Activated naive CD4-positive, alpha-beta T cell treated with anti-CD3 and anti-CD28 coated beads for 36 hours (primary cell): ENCODE measurements around the gene SLC22A7. TPM values are rescaled to one million over a fixed set of nuclear protein-coding genes. Genes with fewer than 3 reads are reported as not detected.

ENCODE experiments used
- CTCF ChIA-PET: fragments of 350-600 bp; sonication (Branson Sonifier 250); formaldehyde crosslinking; loops from one replicate; lab custom pipeline; 2021; ENCODE audit warnings: antibody characterized with exemption; lab: Charles Lee
- DNase-seq: peaks from one replicate; pipeline ENCODE4 v3.0.0-alpha.2; 2020
- H3K27ac Mint-ChIP-seq: one replicate; pipeline ENCODE4 v1.8.0; 2021; ENCODE audit warnings: mild to moderate bottlenecking, mixed read lengths
- H3K27me3 Mint-ChIP-seq: one replicate; pipeline ENCODE4 v1.8.0; 2021; ENCODE audit warnings: low read depth, mixed read lengths
- H3K36me3 Mint-ChIP-seq: one replicate; pipeline ENCODE4 v1.8.0; 2021; ENCODE audit warnings: low read depth, mixed read lengths
- H3K4me1 Mint-ChIP-seq: one replicate; pipeline ENCODE4 v1.8.0; 2021; ENCODE audit warnings: low read depth, mixed read lengths
- H3K4me3 Mint-ChIP-seq: one replicate; pipeline ENCODE4 v1.8.0; 2021; ENCODE audit warnings: mild to moderate bottlenecking, moderate library complexity, mixed read lengths
- H3K9me3 Mint-ChIP-seq: one replicate; pipeline ENCODE4 v1.8.0; 2021; ENCODE audit warnings: mixed read lengths
- intact Hi-C: fragments of 100-400 bp; cut with micrococcal nuclease; formaldehyde crosslinking; loops from one replicate; pipeline ENCODE4 v1.15.1; 2023
- total RNA-seq, 2 experiments: library from RNA; stranded (reverse); gene quantifications; one replicate each; pipeline ENCODE4 v1.2.3, GENCODE V29; 2021

Gene SLC22A7
- not detected for total RNA-seq

DNA sequence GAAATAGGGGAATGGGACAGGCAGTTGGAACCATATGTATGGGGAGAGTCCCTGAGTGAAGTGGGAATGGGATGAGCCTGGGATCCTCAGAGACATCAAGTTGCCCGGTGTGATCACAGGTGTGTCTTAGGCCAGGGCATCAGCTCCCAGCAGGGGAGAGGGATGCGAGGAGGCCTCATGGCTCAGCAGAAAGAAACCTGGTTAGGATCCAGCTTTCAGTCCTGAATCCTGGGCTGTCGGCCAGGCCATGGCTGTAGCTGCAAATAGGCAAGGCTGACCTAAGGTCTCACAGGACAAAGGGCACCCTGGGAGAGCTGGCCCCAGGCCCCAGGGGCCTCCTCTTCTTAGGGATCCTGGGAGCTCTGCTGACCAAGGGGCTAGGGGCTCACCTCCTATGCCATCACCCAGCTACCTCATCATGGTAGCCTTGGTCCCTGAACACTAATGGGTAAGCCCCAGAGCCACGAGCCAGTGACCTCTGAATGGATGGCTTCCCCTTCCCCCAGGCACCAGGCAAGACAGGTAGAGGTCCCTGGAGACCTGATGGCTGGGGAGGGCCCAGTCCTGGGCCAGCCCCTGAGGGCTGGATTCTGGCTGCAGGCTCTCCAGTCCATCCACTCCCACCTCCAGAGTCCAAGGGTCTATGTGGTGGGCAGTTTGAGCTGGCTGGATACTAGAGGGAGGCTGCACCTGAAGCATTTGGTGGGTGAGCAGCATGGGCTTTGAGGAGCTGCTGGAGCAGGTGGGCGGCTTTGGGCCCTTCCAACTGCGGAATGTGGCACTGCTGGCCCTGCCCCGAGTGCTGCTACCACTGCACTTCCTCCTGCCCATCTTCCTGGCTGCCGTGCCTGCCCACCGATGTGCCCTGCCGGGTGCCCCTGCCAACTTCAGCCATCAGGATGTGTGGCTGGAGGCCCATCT is at the start of gene SLC22A7:
Gene SLC22A7, plus strand, starts transcription at position 617 of the 921 bp plus-strand sequence. Its CDS starts 99 bp downstream, at position 716.
- no peaks in the 10 kb centered on the region for H3K9me3 Mint-ChIP-seq
- H3K27me3 Mint-ChIP-seq = no peaks in the 10 kb centered on the region
- H3K4me1 Mint-ChIP-seq = no peaks in the 10 kb centered on the region
- CTCF ChIA-PET = interaction anchor here (0.6 to 3.2 kb wide), 6 partner anchors 10 to 209 kb away, joined by 3 to 23 read pairs (median 4); partner anchors contain the start of gene CRIP3
- intact Hi-C loops = no loop called here
- H3K36me3 Mint-ChIP-seq = no peaks in the 10 kb centered on the region
- DNase-seq = no peak
- no peak within 1 kb of the TSS for H3K27ac Mint-ChIP-seq
- H3K4me3 Mint-ChIP-seq = no peak within 1 kb of the TSS

GRCh38 chr6:43248791-43249190 is 49.3 kb upstream of the SLC22A7 start:
- H3K36me3 Mint-ChIP-seq = no peaks in the 10 kb centered on the region
- peaks cover 21% of the 10 kb centered on the region for H3K4me1 Mint-ChIP-seq
- no peak overlapping the region for H3K27ac Mint-ChIP-seq
- H3K9me3 Mint-ChIP-seq = no peaks in the 10 kb centered on the region
- DNase-seq = no peak
- H3K4me3 Mint-ChIP-seq = no peak overlapping the region
- peaks cover 18% of the 10 kb centered on the region for H3K27me3 Mint-ChIP-seq
- CTCF ChIA-PET = interaction anchor here (0.6 kb wide), 1 partner anchor 86 kb away, joined by 3 read pairs; no protein-coding TSS in a partner anchor
- intact Hi-C loops = no loop called here

- DNase-seq = peak; percentile 41
- CTCF ChIA-PET = no interaction called here
- H3K4me3 Mint-ChIP-seq = no peak overlapping the region
- H3K9me3 Mint-ChIP-seq = no peaks in the 10 kb centered on the region
- intact Hi-C loops = no loop called here
- H3K36me3 Mint-ChIP-seq = no peaks in the 10 kb centered on the region
- peaks cover 28% of the 10 kb centered on the region for H3K4me1 Mint-ChIP-seq
- no peak overlapping the region for H3K27ac Mint-ChIP-seq
- H3K27me3 Mint-ChIP-seq = peaks cover 21% of the 10 kb centered on the region
Measured at GRCh38 chr6:43250992-43251373, 47.1 kb upstream of the SLC22A7 start.

GRCh38 chr6:43253401-43253800 is 44.7 kb upstream of the SLC22A7 start:
- CTCF ChIA-PET = no interaction called here
- peaks cover 18% of the 10 kb centered on the region for H3K4me1 Mint-ChIP-seq
- H3K36me3 Mint-ChIP-seq = no peaks in the 10 kb centered on the region
- H3K27ac Mint-ChIP-seq = no peak overlapping the region
- no peak for DNase-seq
- peaks cover 21% of the 10 kb centered on the region for H3K27me3 Mint-ChIP-seq
- intact Hi-C loops = no loop called here
- H3K9me3 Mint-ChIP-seq = no peaks in the 10 kb centered on the region
- H3K4me3 Mint-ChIP-seq = no peak overlapping the region

- intact Hi-C loops = no loop called here
- H3K27ac Mint-ChIP-seq = no peak overlapping the region
- no peaks in the 10 kb centered on the region for H3K36me3 Mint-ChIP-seq
- peaks cover 21% of the 10 kb centered on the region for H3K27me3 Mint-ChIP-seq
- no peak overlapping the region for H3K4me3 Mint-ChIP-seq
- H3K4me1 Mint-ChIP-seq = peaks cover 18% of the 10 kb centered on the region
- DNase-seq = peak; percentile 58
- H3K9me3 Mint-ChIP-seq = no peaks in the 10 kb centered on the region
- CTCF ChIA-PET = no interaction called here
Measured at GRCh38 chr6:43254138-43254817, 43.8 kb upstream of the SLC22A7 start.

- peaks cover 21% of the 10 kb centered on the region for H3K27me3 Mint-ChIP-seq
- no peaks in the 10 kb centered on the region for H3K9me3 Mint-ChIP-seq
- no peak for DNase-seq
- H3K4me1 Mint-ChIP-seq = peaks cover 18% of the 10 kb centered on the region
- intact Hi-C loops = no loop called here
- no peak overlapping the region for H3K27ac Mint-ChIP-seq
- CTCF ChIA-PET = no interaction called here
- H3K36me3 Mint-ChIP-seq = no peaks in the 10 kb centered on the region
- H3K4me3 Mint-ChIP-seq = no peak overlapping the region
Measured at GRCh38 chr6:43254846-43255245, 43.2 kb upstream of the SLC22A7 start.

GRCh38 chr6:43255408-43256054 is 42.5 kb upstream of the SLC22A7 start:
- Mint-ChIP-seq H3K27me3 (peaks cover 21% of the 10 kb centered on the region), H3K4me1 (peaks cover 18% of the 10 kb centered on the region), H3K27ac (no peak overlapping the region), H3K4me3 (no peak overlapping the region), H3K36me3 (no peaks in the 10 kb centered on the region), H3K9me3 (no peaks in the 10 kb centered on the region)
- DNase-seq = no peak
- CTCF ChIA-PET = interaction anchor here (0.5 kb wide), 1 partner anchor 141 kb away, joined by 3 read pairs; no protein-coding TSS in a partner anchor
- intact Hi-C loops = no loop called here

DNA sequence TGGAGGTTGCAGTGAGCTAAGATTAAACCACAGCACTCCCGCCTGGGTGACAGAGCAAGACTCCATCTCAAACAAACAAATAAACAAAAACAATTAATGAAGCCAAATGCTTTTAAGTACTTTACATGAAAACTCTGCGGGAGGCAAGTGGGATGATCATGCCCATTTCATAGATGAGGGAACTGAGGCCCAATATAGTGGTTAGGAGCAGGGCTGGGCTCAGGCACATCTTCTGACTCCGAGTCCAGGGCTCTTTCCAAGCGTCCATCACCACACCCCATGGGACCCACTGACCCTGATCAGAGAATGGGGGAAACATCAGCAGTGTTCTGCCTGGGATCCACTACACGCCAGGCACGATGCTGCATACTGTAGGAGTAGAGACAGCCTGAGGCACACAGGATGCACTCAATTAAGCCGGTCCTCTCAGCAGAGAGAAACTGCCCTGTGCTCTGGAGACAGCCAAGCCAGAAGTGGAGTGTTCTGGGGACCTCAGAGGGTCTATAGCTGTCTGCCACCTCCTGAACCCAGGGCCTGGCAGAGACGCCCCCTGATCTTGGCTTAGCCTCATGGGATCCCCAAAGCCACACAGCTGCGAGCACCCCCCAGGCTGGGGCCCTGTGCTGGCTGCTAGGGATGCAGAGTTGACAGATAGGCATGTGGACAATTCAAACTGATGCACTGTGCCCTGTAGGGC is 41.2 kb upstream of the SLC22A7 start:
- CTCF ChIA-PET = interaction anchor here (0.6 kb wide), 2 partner anchors 127 to 281 kb away, joined by 4 to 5 read pairs; no protein-coding TSS in a partner anchor
- H3K9me3 Mint-ChIP-seq = no peaks in the 10 kb centered on the region
- no peak for DNase-seq
- H3K36me3 Mint-ChIP-seq = no peaks in the 10 kb centered on the region
- H3K4me1 Mint-ChIP-seq = peaks cover 7% of the 10 kb centered on the region
- no peak overlapping the region for H3K27ac Mint-ChIP-seq
- H3K27me3 Mint-ChIP-seq = peaks cover 10% of the 10 kb centered on the region
- intact Hi-C loops = no loop called here
- H3K4me3 Mint-ChIP-seq = no peak overlapping the region

DNA sequence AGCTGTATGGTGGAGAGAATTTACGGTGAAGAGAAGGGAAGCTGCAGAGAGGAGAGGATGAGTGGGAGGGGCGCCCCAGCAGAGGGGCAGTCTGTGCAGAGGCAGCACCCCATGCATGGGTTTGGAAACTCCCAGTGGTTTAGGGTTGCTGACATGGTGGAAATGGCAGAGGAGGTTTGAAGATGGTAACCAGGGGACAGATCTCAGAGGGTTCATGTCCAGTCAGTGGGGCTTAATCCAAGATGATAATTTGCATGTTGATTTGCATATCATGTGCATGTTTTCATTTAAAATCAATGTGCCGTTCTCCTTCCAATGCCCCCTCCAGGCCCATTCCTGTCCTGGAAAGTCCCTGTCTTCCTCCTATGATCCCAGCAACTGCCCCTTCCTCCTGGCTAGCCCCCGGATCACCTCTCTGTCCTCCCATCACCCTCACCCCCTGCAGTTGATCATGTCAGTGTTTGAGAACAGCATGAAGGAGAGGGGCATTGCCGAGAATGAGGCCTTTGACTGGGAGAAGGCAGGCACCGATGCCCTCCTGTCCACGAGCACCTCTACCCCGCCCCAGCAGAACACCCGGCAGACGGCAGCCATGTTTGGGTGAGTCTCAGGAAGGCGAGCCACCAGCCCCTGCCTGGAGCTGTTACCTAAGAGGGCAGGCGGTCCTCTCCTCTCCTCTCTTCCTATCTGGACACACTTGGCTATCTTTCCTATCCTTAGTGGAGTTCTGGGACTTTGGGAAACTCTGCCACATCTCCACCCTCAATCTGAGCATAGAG is 40.5 kb upstream of the SLC22A7 start:
- H3K4me3 Mint-ChIP-seq = no peak overlapping the region
- H3K27me3 Mint-ChIP-seq = peaks cover 7% of the 10 kb centered on the region

DNA sequence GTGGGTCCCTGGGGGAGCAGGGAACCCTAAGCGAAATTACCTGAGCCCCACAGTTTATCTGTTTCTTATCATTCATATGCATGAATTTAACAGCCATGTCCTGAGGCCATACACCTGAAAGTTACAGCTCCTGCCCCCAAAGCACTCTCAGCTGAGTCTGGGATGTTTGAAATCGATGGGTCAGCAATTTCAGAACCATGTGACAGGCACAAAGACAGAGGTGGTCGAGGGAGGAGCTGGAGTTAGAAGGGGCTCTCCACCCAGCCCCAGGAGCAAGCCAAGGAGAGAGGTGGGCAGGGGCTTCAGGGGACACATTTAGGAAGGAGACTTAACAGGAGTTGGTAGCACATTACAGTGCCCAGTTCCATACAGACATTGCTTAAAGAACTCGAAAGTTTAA is 39.9 kb upstream of the SLC22A7 start:
- Mint-ChIP-seq H3K4me1 (peaks cover 6% of the 10 kb centered on the region), H3K36me3 (no peaks in the 10 kb centered on the region), H3K27ac (no peak overlapping the region), H3K27me3 (peaks cover 2% of the 10 kb centered on the region), H3K4me3 (no peak overlapping the region), H3K9me3 (no peaks in the 10 kb centered on the region)
- no peak for DNase-seq
- CTCF ChIA-PET = interaction anchor here (0.9 kb wide), 1 partner anchor 237 kb away, joined by 4 read pairs; no protein-coding TSS in a partner anchor
- intact Hi-C loops = no loop called here

More for the DNA sequence above, 40.5 kb upstream of the SLC22A7 start:
- H3K27ac Mint-ChIP-seq = no peak overlapping the region
- CTCF ChIA-PET = interaction anchor here (0.6 to 0.9 kb wide), 2 partner anchors 237 to 281 kb away, joined by 4 to 5 read pairs; no protein-coding TSS in a partner anchor
- intact Hi-C loops = no loop called here
- H3K4me1 Mint-ChIP-seq = peaks cover 6% of the 10 kb centered on the region
- DNase-seq = no peak
- no peaks in the 10 kb centered on the region for H3K9me3 Mint-ChIP-seq
- no peaks in the 10 kb centered on the region for H3K36me3 Mint-ChIP-seq
